HAP-1 (cell line): ENCODE measurements around the gene EMILIN2.
"Not testable (repeated sequence)": the region's sequence is repeated elsewhere in the genome, so short reads cannot be mapped to it uniquely, and the experiment has no call there.

Experiments used
- DNase-seq, 2 experiments: peaks; one replicate each; pipeline ENCODE4 v3.0.0-alpha.2; 2016 to 2020; ENCODE audit warnings: low spot score in 2 of 2
- H3K27me3 ChIP-seq: fragments of 250-450 bp; sonication (Bioruptor Pico); 2 replicates; pipeline ENCODE4 v1.5.1; 2020; ENCODE audit warnings: low read depth, mild to moderate bottlenecking, moderate library complexity
- H3K36me3 ChIP-seq: fragments of 250-450 bp; sonication (Bioruptor Pico); replicated peaks from 2 replicates; pipeline ENCODE4 v1.5.1; 2020; ENCODE audit warnings: mild to moderate bottlenecking
- H3K4me1 ChIP-seq: fragments of 250-450 bp; sonication (Bioruptor Pico); 2 replicates; pipeline ENCODE4 v1.5.1; 2020; ENCODE audit warnings: mild to moderate bottlenecking
- H3K4me3 ChIP-seq: fragments of 250-450 bp; sonication (Bioruptor Pico); 2 replicates; pipeline ENCODE4 v1.5.1; 2020; ENCODE audit warnings: mild to moderate bottlenecking, moderate library complexity
- H3K9me3 ChIP-seq: fragments of 250-450 bp; sonication (Bioruptor Pico); 2 replicates; pipeline ENCODE4 v1.5.1; 2020; ENCODE audit warnings: mild to moderate bottlenecking, moderate library complexity
- in situ Hi-C: fragments of 300-500 bp; cut with MboI; formaldehyde crosslinking; loops from 3 replicates; pipeline ENCODE4 v1.14.3; 2020; ENCODE audit warnings: low sequenced_read_pairs, inconsistent platforms, mixed read lengths

Gene EMILIN2

GRCh38 chr18:2824865-2825264 is 21.9 kb upstream of the EMILIN2 start:
- in situ Hi-C loops, result no loop called here
- DNase-seq, result no peak
- no peak overlapping the region for H3K4me3 ChIP-seq
- H3K4me1 ChIP-seq, result peaks cover 13% of the 10 kb centered on the region
- no peaks in the 10 kb centered on the region for H3K27me3 ChIP-seq
- H3K36me3 ChIP-seq, result no peaks in the 10 kb centered on the region
- H3K9me3 ChIP-seq, result no peaks in the 10 kb centered on the region

- no peak for DNase-seq
- peaks cover 13% of the 10 kb centered on the region for H3K4me1 ChIP-seq
- H3K4me3 ChIP-seq, result no peak overlapping the region
- no peaks in the 10 kb centered on the region for H3K27me3 ChIP-seq
- H3K9me3 ChIP-seq, result no peaks in the 10 kb centered on the region
- in situ Hi-C loops, result no loop called here
- no peaks in the 10 kb centered on the region for H3K36me3 ChIP-seq
Measured at GRCh38 chr18:2825613-2826175, 21.1 kb upstream of the EMILIN2 start.

- Histone ChIP-seq H3K9me3 (no peaks in the 10 kb centered on the region), H3K4me3 (no peak overlapping the region), H3K27me3 (no peaks in the 10 kb centered on the region), H3K4me1 (peaks cover 13% of the 10 kb centered on the region), H3K36me3 (no peaks in the 10 kb centered on the region)
- peak; percentile 59 to 65 for DNase-seq
- in situ Hi-C loops, result no loop called here
Measured at GRCh38 chr18:2826581-2826980, 20.2 kb upstream of the EMILIN2 start.

- H3K9me3 ChIP-seq, result no peaks in the 10 kb centered on the region
- H3K36me3 ChIP-seq, result no peaks in the 10 kb centered on the region
- peaks cover 13% of the 10 kb centered on the region for H3K4me1 ChIP-seq
- peak; percentile 66 to 85 for DNase-seq
- H3K4me3 ChIP-seq, result no peak overlapping the region
- in situ Hi-C loops, result no loop called here
- no peaks in the 10 kb centered on the region for H3K27me3 ChIP-seq
Measured at GRCh38 chr18:2827061-2827460, 19.7 kb upstream of the EMILIN2 start.

- H3K4me1 ChIP-seq, H3K36me3 ChIP-seq, in situ Hi-C loops, H3K4me3 ChIP-seq, H3K27me3 ChIP-seq, H3K9me3 ChIP-seq, DNase-seq: not testable (repeated sequence)
Measured at GRCh38 chr18:2836118-2836517, 10.7 kb upstream of the EMILIN2 start.

GRCh38 chr18:2837290-2837689 is 9.5 kb upstream of the EMILIN2 start:
- H3K27me3 ChIP-seq, H3K4me3 ChIP-seq, DNase-seq, H3K9me3 ChIP-seq, H3K36me3 ChIP-seq, H3K4me1 ChIP-seq, in situ Hi-C loops: not testable (repeated sequence)

GRCh38 chr18:2839202-2839601 is 7.6 kb upstream of the EMILIN2 start:
- Histone ChIP-seq H3K4me1 (no peaks in the 10 kb centered on the region), H3K27me3 (peaks cover 10% of the 10 kb centered on the region), H3K36me3 (no peaks in the 10 kb centered on the region), H3K4me3 (no peak overlapping the region), H3K9me3 (peaks cover 5% of the 10 kb centered on the region)
- DNase-seq, result no peak
- in situ Hi-C loops, result no loop called here

GRCh38 chr18:2840521-2840920 is 6.3 kb upstream of the EMILIN2 start:
- Histone ChIP-seq H3K4me3 (no peak overlapping the region), H3K36me3 (no peaks in the 10 kb centered on the region), H3K9me3 (peaks cover 5% of the 10 kb centered on the region), H3K27me3 (peaks cover 23% of the 10 kb centered on the region), H3K4me1 (no peaks in the 10 kb centered on the region)
- no peak for DNase-seq
- in situ Hi-C loops, result no loop called here

GRCh38 chr18:2843146-2843545 is 3.7 kb upstream of the EMILIN2 start:
- in situ Hi-C loops, result no loop called here
- H3K27me3 ChIP-seq, result peaks cover 46% of the 10 kb centered on the region
- no peak for DNase-seq
- H3K9me3 ChIP-seq, result no peaks in the 10 kb centered on the region
- no peaks in the 10 kb centered on the region for H3K4me1 ChIP-seq
- no peak overlapping the region for H3K4me3 ChIP-seq
- H3K36me3 ChIP-seq, result no peaks in the 10 kb centered on the region

- no peak for DNase-seq
- in situ Hi-C loops, result no loop called here
Measured at GRCh38 chr18:2845172-2845571, 1.6 kb upstream of the EMILIN2 start.

GRCh38 chr18:2847317-2848246 is 776 bp downstream of the EMILIN2 start:
- peak in 1 of 2 experiments; percentile 20 for DNase-seq
- no peaks in the 10 kb centered on the region for H3K36me3 ChIP-seq
- peaks cover 62% of the 10 kb centered on the region for H3K27me3 ChIP-seq
- in situ Hi-C loops, result no loop called here
- no peaks in the 10 kb centered on the region for H3K4me1 ChIP-seq
- H3K4me3 ChIP-seq, result peak overlapping the region; percentile 22
- no peaks in the 10 kb centered on the region for H3K9me3 ChIP-seq

More at GRCh38 chr18:2845172-2845571, 1.6 kb upstream of the EMILIN2 start:
- Histone ChIP-seq H3K9me3 (no peaks in the 10 kb centered on the region), H3K36me3 (no peaks in the 10 kb centered on the region), H3K4me1 (no peaks in the 10 kb centered on the region), H3K4me3 (no peak overlapping the region), H3K27me3 (peaks cover 62% of the 10 kb centered on the region)

- Histone ChIP-seq H3K27me3 (peaks cover 57% of the 10 kb centered on the region), H3K9me3 (no peaks in the 10 kb centered on the region), H3K4me1 (no peaks in the 10 kb centered on the region), H3K36me3 (no peaks in the 10 kb centered on the region), H3K4me3 (peak overlapping the region; percentile 6; the same call in 1 of the 2 replicates)
- in situ Hi-C loops, result no loop called here
- DNase-seq, result no peak
Measured at GRCh38 chr18:2848247-2849246, 1.7 kb downstream of the EMILIN2 start.

- no peak for DNase-seq
- no peaks in the 10 kb centered on the region for H3K4me1 ChIP-seq
- in situ Hi-C loops, result no loop called here
- peaks cover 36% of the 10 kb centered on the region for H3K27me3 ChIP-seq
- no peak overlapping the region for H3K4me3 ChIP-seq
- no peaks in the 10 kb centered on the region for H3K36me3 ChIP-seq
- no peaks in the 10 kb centered on the region for H3K9me3 ChIP-seq
Measured at GRCh38 chr18:2850816-2851215, 4.0 kb downstream of the EMILIN2 start.
